ENCODE data around the gene CDYL.

DNA sequence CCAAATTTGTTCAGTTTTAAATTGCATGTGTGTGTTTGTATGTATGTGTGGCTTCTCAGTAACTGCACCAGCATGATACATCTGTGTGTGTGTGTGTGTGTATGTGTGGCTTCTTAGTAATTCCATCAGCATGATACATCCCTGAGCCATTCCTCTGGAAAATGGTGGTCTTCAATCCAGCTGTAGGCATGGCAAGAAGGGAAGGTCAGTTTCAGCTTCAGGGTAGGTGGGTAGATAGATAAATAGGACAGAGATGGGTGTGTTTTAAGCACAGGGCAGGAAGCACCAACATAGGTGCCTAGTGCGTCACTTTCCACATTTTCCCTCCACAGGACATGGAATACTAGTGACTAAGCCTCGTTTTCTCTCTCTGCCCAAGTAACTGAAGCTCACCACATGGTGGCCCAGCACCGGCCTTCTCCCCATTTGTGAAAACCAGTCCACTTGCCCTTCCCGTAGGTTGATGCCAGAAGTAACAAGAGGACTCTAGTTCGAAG is 144.8 kb downstream of the CDYL start:
- TF ChIP-seq, protein P1, sequence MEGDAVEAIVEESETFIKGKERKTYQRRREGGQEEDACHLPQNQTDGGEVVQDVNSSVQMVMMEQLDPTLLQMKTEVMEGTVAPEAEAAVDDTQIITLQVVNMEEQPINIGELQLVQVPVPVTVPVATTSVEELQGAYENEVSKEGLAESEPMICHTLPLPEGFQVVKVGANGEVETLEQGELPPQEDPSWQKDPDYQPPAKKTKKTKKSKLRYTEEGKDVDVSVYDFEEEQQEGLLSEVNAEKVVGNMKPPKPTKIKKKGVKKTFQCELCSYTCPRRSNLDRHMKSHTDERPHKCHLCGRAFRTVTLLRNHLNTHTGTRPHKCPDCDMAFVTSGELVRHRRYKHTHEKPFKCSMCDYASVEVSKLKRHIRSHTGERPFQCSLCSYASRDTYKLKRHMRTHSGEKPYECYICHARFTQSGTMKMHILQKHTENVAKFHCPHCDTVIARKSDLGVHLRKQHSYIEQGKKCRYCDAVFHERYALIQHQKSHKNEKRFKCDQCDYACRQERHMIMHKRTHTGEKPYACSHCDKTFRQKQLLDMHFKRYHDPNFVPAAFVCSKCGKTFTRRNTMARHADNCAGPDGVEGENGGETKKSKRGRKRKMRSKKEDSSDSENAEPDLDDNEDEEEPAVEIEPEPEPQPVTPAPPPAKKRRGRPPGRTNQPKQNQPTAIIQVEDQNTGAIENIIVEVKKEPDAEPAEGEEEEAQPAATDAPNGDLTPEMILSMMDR (IDR thresholded peaks at IDR 0.05; ENCODE audit: low read depth, low read length, missing input control): no peak
- TF ChIP-seq, protein P2, sequence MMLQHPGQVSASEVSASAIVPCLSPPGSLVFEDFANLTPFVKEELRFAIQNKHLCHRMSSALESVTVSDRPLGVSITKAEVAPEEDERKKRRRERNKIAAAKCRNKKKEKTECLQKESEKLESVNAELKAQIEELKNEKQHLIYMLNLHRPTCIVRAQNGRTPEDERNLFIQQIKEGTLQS (IDR thresholded peaks at IDR 0.05): no peak
- TF ChIP-seq TAF1 (conservative IDR thresholded peaks at IDR 0.05) (no peak), EGR1 (IDR thresholded peaks at IDR 0.05; ENCODE audit: low read depth in 2 of 2) (no peak), RXRA (IDR thresholded peaks at IDR 0.05) (no peak), GABPA (IDR thresholded peaks at IDR 0.05 in 1 of 2, conservative IDR thresholded peaks at IDR 0.05 in 1 of 2) (no peak), JUND (IDR thresholded peaks at IDR 0.05) (no peak), SP1 (IDR thresholded peaks at IDR 0.05) (no peak), YY1 (IDR thresholded peaks at IDR 0.05) (no peak), HNF4A (conservative IDR thresholded peaks at IDR 0.05) (no peak), NR2F2 (IDR thresholded peaks at IDR 0.05) (no peak), FOXA1 (IDR thresholded peaks at IDR 0.05) (no peak)
- TF ChIP-seq, protein P3, sequence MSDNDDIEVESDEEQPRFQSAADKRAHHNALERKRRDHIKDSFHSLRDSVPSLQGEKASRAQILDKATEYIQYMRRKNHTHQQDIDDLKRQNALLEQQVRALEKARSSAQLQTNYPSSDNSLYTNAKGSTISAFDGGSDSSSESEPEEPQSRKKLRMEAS (IDR thresholded peaks at IDR 0.05): no peak
- TF ChIP-seq, protein P4, sequence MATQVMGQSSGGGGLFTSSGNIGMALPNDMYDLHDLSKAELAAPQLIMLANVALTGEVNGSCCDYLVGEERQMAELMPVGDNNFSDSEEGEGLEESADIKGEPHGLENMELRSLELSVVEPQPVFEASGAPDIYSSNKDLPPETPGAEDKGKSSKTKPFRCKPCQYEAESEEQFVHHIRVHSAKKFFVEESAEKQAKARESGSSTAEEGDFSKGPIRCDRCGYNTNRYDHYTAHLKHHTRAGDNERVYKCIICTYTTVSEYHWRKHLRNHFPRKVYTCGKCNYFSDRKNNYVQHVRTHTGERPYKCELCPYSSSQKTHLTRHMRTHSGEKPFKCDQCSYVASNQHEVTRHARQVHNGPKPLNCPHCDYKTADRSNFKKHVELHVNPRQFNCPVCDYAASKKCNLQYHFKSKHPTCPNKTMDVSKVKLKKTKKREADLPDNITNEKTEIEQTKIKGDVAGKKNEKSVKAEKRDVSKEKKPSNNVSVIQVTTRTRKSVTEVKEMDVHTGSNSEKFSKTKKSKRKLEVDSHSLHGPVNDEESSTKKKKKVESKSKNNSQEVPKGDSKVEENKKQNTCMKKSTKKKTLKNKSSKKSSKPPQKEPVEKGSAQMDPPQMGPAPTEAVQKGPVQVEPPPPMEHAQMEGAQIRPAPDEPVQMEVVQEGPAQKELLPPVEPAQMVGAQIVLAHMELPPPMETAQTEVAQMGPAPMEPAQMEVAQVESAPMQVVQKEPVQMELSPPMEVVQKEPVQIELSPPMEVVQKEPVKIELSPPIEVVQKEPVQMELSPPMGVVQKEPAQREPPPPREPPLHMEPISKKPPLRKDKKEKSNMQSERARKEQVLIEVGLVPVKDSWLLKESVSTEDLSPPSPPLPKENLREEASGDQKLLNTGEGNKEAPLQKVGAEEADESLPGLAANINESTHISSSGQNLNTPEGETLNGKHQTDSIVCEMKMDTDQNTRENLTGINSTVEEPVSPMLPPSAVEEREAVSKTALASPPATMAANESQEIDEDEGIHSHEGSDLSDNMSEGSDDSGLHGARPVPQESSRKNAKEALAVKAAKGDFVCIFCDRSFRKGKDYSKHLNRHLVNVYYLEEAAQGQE (IDR thresholded peaks at IDR 0.05): no peak

All from liver (tissue), 3 donors.